OCI-LY7 (cell line): ENCODE data around the gene ATP2A3. TPM values are rescaled to one million over a fixed set of nuclear protein-coding genes. Genes with fewer than 3 reads are reported as not detected.

Source experiments
- BruUV-seq: library from RNA; stranded (reverse); fragments of 400-500 nt; replicated peaks from 2 replicates; lab custom pipeline; 2021; lab: Mats Ljungman, UMichigan
- CTCF ChIA-PET: fragments of 300-600 bp; sonication (Branson Sonifier 250); formaldehyde crosslinking; loops from one replicate; lab custom pipeline; 2022; ENCODE audit warnings: antibody characterized with exemption; ENCODE audit not compliant: unreplicated experiment; lab: Charles Lee
- POLR2A ChIA-PET: fragments of 300-600 bp; sonication (Branson Sonifier 250); formaldehyde crosslinking; loops from one replicate; lab custom pipeline; 2022; ENCODE audit warnings: antibody characterized with exemption; lab: Charles Lee
- DNase-seq: peaks from one replicate; pipeline ENCODE4 v3.0.0-alpha.2; 2015; ENCODE audit warnings: low spot score
- H2AFZ ChIP-seq: fragments of 200-600 bp; sonication (generic), shearing (Covaris generic); 2 replicates; pipeline ENCODE4 v1.6.1; 2014; ENCODE audit warnings: mild to moderate bottlenecking, antibody characterized with exemption, low read length, moderate library complexity
- H3K27ac ChIP-seq: fragments of 200-600 bp; sonication (generic); 2 replicates; pipeline ENCODE4 v1.5.1; 2014; ENCODE audit warnings: mixed run types, low read depth, mild to moderate bottlenecking, moderate library complexity, low read length, inconsistent platforms; ENCODE audit not compliant: poor library complexity, severe bottlenecking
- H3K36me3 ChIP-seq: fragments of 200-600 bp; sonication (generic); 2 replicates; pipeline ENCODE4 v1.6.1; 2014; ENCODE audit warnings: mild to moderate bottlenecking, antibody characterized with exemption, low read length, moderate library complexity, mixed read lengths; ENCODE audit not compliant: insufficient read depth
- H3K4me1 ChIP-seq: fragments of 200-600 bp; sonication (generic); 2 replicates; pipeline ENCODE4 v1.5.1; 2014; ENCODE audit warnings: mild to moderate bottlenecking, low read length; ENCODE audit not compliant: insufficient read depth, poor library complexity, severe bottlenecking
- H3K4me2 ChIP-seq: fragments of 200-600 bp; sonication (generic); 2 replicates; pipeline ENCODE4 v1.6.1; 2014; ENCODE audit warnings: mild to moderate bottlenecking, low read length
- H3K4me3 ChIP-seq: fragments of 200-600 bp; sonication (generic); 2 replicates; pipeline ENCODE4 v1.5.1; 2014; ENCODE audit warnings: mild to moderate bottlenecking, low read depth, low read length; ENCODE audit not compliant: poor library complexity, severe bottlenecking
- H3K79me2 ChIP-seq: fragments of 200-600 bp; sonication (generic); 2 replicates; pipeline ENCODE4 v1.6.1; 2016; ENCODE audit warnings: low read depth, mild to moderate bottlenecking, low read length, moderate library complexity, mixed read lengths; ENCODE audit not compliant: insufficient read depth
- H3K9me2 ChIP-seq: fragments of 200-600 bp; sonication (generic); 2 replicates; pipeline ENCODE4 v1.6.1; 2016; ENCODE audit warnings: mild to moderate bottlenecking, low read length, mixed read lengths; ENCODE audit not compliant: insufficient read depth
- H3K9me3 ChIP-seq: fragments of 200-600 bp; sonication (generic); 2 replicates; pipeline ENCODE4 v1.6.1; 2014; ENCODE audit warnings: mild to moderate bottlenecking, mixed run types, low read length, mixed read lengths
- H4K20me1 ChIP-seq: fragments of 200-600 bp; sonication (generic); 2 replicates; pipeline ENCODE4 v1.6.1; 2014; ENCODE audit warnings: mild to moderate bottlenecking, antibody characterized with exemption, low read length, moderate library complexity, mixed read lengths; ENCODE audit not compliant: insufficient read depth
- EZH2phosphoT487 ChIP-seq: fragments of 200-600 bp; sonication (generic); IDR thresholded peaks from 2 replicates; pipeline ENCODE4 v1.6.1; 2018; ENCODE audit warnings: low read depth, borderline replicate concordance, mild to moderate bottlenecking, mixed run types, antibody characterized with exemption, low read length, moderate library complexity, mixed read lengths
- intact Hi-C: fragments of 100-400 bp; cut with micrococcal nuclease; formaldehyde crosslinking; loops from one replicate; pipeline ENCODE4 v1.10.0; 2022; ENCODE audit not compliant: unreplicated experiment
- total RNA-seq, 2 experiments: library from RNA; depleted of rRNA in 1 of 2; stranded (reverse); fragments of >200 nt in 1 of 2; shearing (Covaris generic) in 1 of 2; gene quantifications; 2 replicates each; pipeline ENCODE4 v1.2.3, GENCODE V29; 2014 to 2022
- TF ChIP-seq, protein P1 (sequence below): fragments of 200-600 bp; sonication (generic); conservative IDR thresholded peaks from 2 replicates; pipeline ENCODE4 v1.5.1; 2014; ENCODE audit warnings: mild to moderate bottlenecking, antibody characterized with exemption, low read length, moderate library complexity, mixed read lengths

ATP2A3 gene
- total RNA-seq, 2 experiments from 2014 or later: 108 to 353 TPM

- intact Hi-C loops: no loop called here
- Histone ChIP-seq H3K4me1 (peaks cover 42% of the 10 kb centered on the region), H4K20me1 (no peaks in the 10 kb centered on the region), H3K27ac (no peak overlapping the region), H3K79me2 (peaks cover 7% of the 10 kb centered on the region), H3K4me3 (no peak overlapping the region), H2AFZ (peak overlapping the region; percentile 24; the same call in 1 of the 2 replicates), H3K9me3 (no peaks in the 10 kb centered on the region), H3K4me2 (peak overlapping the region; percentile 38), H3K9me2 (no peaks in the 10 kb centered on the region), H3K36me3 (peaks cover 4% of the 10 kb centered on the region)
- no TSS peak for BruUV-seq
- ChIA-PET POLR2A (interaction anchor here (0.5 to 1.0 kb wide), 2 partner anchors 11 to 1754 kb away, joined by 3 to 4 read pairs; no protein-coding TSS in a partner anchor), CTCF (no interaction called here)
- DNase-seq: peak; percentile 36
- TF ChIP-seq, protein P1, sequence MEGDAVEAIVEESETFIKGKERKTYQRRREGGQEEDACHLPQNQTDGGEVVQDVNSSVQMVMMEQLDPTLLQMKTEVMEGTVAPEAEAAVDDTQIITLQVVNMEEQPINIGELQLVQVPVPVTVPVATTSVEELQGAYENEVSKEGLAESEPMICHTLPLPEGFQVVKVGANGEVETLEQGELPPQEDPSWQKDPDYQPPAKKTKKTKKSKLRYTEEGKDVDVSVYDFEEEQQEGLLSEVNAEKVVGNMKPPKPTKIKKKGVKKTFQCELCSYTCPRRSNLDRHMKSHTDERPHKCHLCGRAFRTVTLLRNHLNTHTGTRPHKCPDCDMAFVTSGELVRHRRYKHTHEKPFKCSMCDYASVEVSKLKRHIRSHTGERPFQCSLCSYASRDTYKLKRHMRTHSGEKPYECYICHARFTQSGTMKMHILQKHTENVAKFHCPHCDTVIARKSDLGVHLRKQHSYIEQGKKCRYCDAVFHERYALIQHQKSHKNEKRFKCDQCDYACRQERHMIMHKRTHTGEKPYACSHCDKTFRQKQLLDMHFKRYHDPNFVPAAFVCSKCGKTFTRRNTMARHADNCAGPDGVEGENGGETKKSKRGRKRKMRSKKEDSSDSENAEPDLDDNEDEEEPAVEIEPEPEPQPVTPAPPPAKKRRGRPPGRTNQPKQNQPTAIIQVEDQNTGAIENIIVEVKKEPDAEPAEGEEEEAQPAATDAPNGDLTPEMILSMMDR: no peak
These were observed 3.8 kb upstream of the ATP2A3 start for GRCh38 chr17:3968015-3968414.

- no TSS peak for BruUV-seq
- ChIA-PET CTCF (interaction anchor here (2.5 kb wide), 1 partner anchor 53 kb away, joined by 9 read pairs; no protein-coding TSS in a partner anchor), POLR2A (interaction anchor here (0.6 to 1.5 kb wide), 3 partner anchors 26 to 1598 kb away, joined by 3 to 7 read pairs (median 4); no protein-coding TSS in a partner anchor)
- intact Hi-C loops: loop anchor here (1.0 kb wide), 1 partner anchor 37 kb away; no protein-coding TSS in a partner anchor
- peaks cover 19% of the 10 kb centered on the region for H3K79me2 ChIP-seq
- peaks cover 38% of the 10 kb centered on the region for H3K4me1 ChIP-seq
- H3K4me3 ChIP-seq: peak overlapping the region; percentile 3
- TF ChIP-seq EZH2phosphoT487: no peak
- TF ChIP-seq, protein P1: peak; percentile 60
- peak overlapping the region; percentile 58 for H3K4me2 ChIP-seq
- H3K36me3 ChIP-seq: peaks cover 13% of the 10 kb centered on the region
- DNase-seq: peak; percentile 69
- H4K20me1 ChIP-seq: no peaks in the 10 kb centered on the region
- H3K27ac ChIP-seq: peak overlapping the region; percentile 39
- H3K9me3 ChIP-seq: no peaks in the 10 kb centered on the region
- no peaks in the 10 kb centered on the region for H3K9me2 ChIP-seq
- peak overlapping the region; percentile 17; the same call in 1 of the 2 replicates for H2AFZ ChIP-seq
These were observed 2.6 kb upstream of the ATP2A3 start for GRCh38 chr17:3966720-3967363.
